HG02610 (cell line): ENCODE measurements around the gene SRXN1.

Source experiments
- ATAC-seq: cut with Tn5 transposase; IDR thresholded peaks from one replicate; pipeline ENCODE4 v1.9.1; 2021; ENCODE audit warnings: mild to moderate bottlenecking, moderate library complexity; ENCODE audit not compliant: unreplicated experiment

Gene SRXN1

DNA sequence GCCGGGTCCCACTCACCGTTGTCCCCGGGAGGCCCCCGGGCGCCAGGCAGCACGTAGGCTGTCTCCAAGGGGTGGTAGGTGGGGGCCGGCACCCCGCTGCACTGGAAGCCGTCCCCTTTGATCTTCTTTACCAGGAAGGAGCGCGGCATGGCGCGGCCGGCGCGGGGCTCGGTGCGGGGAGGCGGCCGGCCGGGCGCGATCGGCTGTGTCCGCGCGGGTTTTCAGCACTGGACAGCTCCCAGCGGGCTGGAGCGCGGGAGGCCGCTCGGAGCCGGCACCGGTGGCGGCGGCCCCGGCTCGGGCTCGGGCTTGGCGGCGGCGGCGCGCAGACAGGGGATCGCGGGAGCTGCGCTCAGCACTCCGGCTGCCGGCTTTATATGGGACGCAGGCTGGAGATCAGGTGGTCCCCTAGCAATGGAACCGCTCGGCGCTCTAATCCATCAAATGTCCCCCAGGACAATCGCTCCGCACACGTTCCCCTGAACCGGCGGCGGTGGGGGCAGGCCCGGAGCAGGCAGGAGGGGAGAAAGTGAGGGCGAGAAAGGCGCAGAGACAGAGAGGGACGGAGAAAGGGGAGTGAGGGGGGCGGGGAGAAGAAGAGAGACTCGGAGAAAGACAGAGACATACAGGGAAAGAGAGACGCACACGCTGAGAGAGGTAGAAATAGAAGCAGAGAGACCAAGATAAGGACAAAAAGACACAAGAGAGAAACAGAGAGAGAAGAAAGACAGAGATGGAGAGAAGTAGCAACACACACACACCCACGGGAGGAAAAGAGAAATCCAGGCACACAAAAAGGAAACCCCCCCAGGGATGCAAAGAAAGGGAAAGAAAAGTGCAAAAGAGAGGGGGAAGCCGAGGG is 22.7 kb upstream of the SRXN1 start, which contains the start of gene SCRT2:
Gene SCRT2, minus strand, starts transcription at position 350 of the 862 bp plus-strand sequence. Its CDS starts 201 bp downstream, at position 149.
- ATAC-seq: no peak

DNA sequence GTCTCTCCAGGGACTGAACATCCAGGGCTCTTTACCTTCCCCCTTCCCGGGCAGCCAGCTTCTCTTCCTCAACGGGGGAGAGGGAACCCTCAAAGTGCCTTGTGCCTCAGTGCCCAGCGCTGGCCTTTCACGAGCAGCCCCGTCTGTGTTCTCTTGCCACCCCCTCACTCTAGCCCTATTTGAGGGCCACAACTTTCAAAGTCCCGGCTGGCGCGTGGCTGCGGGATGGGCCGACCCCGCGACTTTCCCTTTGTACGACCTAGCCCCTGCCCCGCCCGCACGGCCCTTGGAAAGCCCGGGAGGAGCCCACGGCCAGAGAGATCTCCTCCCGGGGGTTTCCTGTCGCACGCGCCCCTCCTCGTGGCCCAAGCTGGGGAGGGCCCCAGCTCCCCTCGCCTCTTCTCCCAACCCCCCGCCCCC is 22.0 kb upstream of the SRXN1 start:
- no peak for ATAC-seq

DNA sequence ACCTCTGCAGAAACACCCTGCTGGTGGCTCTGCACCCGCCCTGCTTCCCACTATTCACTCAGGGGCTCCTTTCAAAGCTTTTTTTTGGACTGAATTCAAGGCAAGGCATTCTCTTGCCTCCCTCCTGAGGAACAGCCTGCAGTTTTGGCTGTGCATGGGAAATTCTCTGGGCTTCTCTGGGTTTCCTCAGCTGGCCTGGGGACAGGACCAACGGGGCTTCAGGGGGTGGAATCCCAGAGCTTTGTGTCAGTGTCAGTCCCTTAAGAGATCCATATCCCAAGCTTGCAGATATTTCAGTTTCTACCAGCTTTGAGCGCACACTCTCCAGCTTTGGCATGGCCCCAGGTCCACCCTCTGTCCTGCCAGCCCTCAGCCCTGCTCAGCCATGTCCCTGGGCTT is 20.6 kb upstream of the SRXN1 start:
- no peak for ATAC-seq

DNA sequence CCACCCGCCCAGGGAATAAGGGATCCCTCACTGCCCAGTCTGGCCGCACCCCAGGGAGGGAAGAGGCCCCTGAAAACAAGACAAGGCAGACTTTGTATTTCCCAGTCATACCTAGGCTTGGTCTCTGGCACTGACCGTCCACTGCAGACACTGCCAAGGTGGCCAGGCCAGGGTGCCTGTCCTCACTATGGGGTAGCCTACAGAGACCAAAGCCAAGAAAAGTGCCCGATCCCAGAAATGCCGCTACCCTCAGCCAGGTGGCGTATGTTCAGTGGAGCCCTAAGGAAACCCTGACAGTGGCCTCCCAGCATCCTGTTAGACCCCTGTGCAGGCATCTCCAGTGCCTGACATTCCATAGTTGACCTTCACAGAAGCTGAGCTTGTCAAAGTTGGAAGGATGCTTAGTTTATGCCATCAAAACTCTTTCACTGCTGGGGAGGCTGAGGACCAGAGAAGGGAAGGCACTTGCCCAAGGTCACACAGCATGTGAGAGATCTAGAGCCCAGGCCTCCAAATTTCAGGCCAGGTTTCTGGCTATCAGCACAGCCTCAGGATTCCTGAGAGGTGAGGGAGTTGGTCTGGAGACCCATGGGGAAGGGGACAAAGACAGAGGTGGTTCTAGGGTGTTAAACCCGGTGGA is 20.1 kb upstream of the SRXN1 start:
- ATAC-seq: no peak

DNA sequence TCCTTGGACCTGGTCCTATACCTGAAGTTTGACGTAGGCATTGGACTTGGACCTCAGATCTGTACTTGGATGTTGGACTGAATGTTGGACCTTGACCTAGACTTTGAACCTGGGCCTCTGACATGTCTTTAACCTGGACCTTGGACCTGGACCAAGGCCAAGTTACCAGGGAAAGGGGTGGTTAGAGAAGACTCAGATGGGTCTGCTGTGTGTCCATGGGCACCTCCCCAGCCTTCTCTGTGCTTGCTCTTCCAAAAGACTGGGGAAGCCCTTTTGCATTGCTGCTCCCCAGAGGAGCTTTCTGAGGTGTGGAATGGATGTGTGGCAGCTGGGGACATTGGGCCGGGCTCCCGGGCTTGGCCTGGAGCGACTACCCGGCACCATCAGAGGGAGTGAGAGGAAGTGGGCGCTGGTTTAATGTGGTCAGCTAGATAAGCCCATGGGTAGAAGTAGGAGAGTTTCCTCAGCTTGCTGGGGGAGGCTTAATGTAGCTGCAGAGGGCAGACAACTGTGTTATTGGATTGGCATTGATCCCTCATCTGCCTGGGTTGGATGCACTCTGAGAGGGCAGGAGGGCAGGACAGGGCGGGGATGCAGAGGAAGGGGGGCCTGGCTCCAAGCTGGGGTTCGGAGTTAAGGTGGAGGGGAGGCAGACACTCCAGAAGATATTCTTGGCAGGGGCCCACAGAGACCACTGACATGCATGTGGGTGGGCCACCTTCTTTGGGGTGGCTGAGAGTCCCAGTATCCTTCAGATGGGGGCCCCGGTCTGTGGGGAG is 18.4 kb upstream of the SRXN1 start:
- ATAC-seq: no peak

DNA sequence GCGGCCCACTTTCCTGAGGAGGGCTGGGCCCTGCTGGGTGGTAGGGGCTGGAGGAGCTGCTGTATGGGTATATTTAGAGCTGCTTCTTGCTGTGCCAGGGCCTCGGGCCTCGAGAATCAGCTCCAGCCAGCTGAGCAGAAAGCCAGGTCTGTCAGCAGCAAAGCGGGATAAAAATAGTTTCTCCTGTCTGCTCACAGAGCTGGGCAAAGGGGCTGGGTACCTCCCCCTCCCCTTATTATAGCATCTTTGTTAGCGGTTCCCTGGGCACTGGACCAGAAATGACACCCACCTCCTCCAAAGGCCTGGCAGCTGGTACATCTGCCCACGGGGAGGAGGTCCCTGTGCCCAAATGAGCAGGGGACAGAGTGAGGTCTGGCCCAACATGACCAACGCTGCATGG is 16.6 kb upstream of the SRXN1 start:
- no peak for ATAC-seq

DNA sequence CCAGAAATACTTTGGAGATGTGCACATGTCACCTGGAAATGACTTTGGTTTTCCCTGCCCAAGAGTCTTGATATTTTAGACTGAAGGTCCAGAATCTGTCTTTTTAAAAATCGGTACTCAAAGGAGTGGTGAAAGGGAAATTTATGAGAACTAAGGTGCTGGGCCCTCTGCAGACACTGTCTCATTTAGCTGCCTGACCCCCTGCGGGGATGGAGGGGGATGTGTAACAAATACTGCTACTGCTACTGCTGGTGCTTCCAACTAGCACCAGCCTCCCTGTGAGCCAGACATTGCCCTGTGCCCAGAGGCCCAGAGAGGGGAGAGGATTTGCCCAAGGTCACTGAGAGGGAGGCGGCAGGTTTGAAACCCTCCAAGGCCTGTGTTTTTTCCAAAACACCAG is 15.6 kb upstream of the SRXN1 start:
- ATAC-seq: no peak

DNA sequence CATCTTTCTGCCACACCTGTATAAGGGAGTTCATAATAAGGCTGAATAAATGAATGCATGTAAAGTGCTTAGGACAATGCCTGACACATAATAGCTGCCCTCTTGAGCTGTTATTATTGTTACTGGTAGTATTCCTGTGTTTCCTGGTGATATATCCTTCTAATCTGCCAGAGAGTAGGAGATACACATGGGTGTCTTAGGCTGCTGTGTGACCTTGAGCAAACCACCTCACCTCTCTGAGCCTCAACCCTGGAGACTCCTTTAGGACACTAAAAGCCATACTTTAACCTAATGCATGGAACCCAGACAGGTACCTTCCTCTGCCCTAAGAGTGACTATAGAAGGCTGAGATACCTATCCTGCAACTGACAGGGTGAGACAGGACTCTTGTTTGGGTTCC is 15.1 kb upstream of the SRXN1 start:
- ATAC-seq: no peak

DNA sequence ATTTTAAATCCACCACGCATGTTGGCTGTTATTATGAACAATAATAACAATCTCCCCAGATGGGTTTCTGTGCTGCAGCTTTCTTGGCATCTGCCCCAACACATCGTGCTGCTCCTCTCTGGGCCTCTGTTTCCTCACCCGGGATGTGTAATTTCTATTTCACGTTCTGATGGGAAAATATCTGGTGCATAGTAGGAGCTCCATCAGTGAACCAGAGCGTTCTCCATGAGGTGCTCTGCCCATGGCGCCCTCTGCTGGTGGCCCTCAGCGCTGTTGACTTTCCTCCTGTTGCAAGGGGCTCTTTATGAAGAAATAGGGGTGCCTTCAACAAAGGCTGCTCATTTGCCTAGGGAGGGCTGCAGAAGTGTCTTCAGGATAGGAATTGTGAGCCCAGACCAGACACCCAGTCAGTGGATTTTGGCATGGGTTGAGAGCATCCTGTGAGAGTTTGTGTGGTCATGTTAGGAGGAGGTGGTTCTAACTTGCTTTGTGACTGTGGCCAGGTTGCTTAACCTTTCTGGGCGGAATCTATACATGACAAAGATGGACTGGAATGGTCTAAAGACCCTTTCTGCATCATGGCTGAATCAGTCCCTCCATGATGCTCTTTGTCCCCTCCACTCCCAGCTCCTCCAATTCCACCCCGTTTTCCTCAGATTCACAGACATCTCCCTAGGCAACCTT is 14.5 kb upstream of the SRXN1 start:
- no peak for ATAC-seq

DNA sequence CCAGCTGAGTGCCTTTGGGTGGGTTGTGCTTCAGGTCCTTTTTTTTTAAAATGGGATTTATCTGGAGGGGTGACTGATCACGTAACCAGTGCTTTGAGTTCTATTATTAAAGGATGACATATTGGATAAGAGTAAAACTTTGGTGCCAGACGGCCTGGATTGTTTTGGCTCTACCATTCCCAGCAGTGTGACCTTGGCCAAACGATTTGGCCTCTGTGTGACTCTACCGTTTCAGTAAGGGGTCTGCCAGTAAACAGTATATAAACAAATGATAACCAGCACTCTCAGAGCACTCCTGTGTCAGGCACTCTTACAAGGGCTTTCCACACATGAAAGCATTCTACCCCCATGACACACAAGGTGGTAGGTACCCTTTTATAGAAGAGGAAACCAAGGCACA is 13.9 kb upstream of the SRXN1 start:
- no peak for ATAC-seq

DNA sequence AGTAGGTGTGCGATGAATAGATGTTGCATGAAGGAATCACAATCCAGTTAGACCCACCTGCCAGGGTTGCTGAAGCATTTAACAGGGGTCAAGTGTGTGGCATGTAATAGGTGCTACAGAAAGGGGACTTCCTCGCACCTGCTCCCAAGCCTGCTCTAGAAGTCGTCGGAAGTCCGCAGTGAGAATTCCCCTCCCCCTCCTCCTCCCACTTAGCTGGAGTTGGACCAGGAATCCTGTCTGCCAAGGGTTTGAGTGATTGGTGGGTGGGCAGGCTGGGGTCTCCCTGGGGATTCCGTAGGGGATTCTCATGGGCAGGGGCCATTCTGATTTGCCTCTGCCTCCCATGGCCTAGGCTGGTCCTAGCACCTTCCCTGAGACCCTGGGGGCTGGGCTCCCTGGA is 12.3 kb upstream of the SRXN1 start:
- no peak for ATAC-seq

DNA sequence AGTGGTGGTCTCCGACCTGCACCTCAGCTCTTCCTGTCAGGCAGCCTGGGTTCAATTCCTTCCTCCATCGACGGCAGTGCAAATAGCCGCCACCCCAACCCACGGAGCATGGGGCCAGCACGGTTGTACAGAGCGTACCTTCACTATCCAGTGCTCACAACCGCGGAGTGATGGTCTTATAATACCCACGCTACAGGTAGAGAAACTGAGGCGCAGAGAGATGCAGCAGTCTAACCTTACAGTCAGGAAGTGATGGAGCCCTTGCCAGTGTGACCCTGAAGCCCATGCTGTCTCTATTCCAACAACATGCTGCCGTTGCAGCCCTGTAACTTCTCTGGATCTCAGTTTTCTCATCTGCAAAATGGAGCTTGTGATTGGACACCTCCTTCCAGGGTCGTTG is 11.6 kb upstream of the SRXN1 start:
- ATAC-seq: no peak

DNA sequence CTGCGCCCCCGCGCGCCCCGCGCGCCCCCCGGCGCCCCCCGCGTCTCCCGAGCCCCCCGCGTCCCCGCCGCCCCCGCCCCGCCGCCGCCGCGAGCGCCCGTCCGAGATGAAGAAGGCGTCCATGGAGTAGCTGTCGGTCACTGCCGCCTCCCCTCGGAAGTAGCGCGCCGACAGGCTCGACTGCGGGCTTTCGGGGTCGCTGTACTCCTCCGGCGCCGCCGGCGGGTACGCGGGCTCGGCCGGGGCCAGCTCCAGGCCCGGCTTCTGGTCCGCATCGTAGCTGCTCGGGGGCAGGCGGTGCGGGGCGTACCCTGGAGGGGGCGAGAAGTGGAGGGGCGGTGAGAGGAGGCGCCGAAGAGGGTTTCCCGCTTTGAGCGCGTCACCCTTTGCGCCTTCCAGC is 11.2 kb upstream of the SRXN1 start:
- ATAC-seq: no peak

DNA sequence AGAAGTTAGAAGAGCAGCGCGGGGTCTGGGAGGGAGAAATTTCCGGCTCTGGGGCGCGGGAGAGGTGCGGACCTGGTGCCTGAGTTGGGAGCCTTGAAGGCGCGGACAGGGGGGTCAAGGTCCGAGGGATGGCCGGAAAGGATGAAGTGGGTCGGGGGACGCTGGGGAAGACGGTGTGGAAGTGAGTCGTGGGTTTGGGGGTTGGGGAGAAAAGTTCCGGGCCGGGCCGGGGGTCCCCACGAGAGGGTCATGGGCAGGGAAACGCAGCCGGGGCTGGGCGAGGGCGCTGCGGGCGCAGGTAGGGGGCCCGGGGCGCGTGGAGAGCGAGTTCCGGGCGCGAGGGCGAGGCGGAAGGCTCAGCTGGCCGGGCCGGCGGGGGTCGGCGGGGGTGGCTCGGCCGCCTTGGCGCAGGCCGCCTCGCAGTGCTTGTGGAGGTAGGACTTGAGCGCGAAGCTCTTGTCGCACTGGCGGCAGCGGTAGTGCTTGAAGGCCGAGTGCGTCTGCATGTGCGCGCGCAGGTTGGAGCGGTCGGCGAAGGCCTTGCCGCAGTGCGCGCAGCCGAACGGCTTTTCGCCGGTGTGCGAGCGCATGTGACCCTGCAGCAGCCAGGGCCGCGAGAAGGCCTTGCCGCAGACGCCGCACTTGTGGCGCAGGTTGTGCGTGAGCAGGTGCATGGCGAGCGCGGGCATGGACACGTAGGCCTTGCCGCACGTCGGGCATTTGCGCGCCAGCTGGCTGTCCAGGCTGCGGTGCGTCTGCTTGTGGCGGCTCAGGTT is 10.5 kb upstream of the SRXN1 start:
- no peak for ATAC-seq

DNA sequence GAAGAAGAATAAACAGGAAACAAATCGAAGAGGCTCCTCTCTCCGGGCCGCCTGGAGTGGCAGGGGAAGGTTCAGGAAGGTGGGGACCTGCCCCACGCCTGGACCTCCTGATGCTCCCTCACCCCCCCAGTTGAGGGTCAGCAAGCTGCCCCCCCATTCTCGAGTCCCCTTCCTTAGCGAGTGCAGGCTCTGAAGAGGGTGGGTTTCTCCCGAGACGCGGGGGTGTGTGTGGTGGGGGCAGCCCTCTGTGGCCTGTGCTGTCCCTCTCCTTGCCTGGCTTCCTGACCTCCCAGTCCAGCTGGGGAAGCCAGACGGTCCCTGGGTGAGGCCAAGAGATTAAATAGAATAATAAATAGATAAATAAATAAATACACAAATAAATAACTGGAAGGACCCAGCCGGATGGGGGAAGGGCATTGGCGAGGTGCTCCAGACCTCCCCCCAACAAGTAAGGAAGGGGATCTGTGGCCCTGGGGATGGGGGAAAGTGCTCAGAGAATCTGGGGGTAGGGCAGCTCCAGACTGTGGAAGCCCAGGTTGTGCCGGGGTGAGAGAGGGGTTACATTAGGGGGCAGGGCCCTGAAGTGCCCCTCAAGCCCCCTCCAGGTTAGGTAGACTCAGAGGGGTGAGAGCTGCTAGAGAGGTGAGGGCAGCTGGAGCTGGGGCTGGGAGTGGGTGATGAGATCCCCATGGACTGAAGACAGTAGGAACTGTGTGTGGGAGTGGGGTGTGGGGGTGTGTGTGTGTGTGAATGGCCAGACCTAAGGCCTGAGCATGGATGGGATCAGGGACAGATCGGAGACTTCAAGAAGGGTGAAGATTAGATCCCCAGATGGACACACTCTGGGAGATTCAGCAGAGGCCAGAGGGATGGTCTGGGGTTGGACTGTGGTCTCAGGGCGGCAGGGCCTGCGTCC is 9.5 kb upstream of the SRXN1 start:
- ATAC-seq: no peak

DNA sequence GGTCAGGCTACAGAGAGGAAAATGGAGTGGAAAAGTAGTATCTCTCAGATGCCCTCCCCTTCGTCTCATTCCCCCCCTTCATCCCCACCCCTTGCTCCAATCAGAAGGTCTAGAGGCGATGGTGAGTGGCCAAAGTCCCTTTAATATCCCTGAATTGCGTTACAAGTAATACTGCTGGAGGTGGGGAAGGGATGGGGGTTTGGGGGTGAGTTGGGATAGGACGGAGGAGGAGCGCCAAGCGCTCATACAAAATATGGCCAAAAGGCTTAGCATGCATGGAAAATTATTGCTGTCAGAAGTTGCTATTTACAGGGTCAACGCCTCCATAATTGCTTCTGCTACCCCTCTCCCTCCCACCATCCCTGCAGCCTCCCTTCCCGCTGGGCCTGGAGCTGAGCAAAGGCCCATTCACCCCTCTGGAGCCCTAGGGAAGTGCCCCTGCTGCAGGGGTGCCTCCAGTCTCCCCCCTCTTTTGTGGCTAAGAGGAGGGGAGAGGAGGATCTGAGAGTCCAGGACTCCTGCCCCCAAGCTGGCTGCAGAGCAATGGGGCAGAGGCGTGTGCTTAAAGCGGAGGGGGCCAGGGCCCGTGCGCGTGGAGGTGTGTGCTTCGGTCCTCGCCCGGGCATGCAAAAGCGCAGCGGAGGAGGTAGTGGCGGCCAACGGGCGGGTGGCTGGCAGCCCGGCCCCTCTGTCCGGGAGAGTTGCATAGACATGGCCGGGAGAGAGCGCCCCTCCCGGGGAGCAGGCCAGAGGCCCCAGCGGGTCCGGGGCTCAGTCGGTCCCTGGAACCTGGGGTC is 8.7 kb upstream of the SRXN1 start:
- ATAC-seq: no peak

DNA sequence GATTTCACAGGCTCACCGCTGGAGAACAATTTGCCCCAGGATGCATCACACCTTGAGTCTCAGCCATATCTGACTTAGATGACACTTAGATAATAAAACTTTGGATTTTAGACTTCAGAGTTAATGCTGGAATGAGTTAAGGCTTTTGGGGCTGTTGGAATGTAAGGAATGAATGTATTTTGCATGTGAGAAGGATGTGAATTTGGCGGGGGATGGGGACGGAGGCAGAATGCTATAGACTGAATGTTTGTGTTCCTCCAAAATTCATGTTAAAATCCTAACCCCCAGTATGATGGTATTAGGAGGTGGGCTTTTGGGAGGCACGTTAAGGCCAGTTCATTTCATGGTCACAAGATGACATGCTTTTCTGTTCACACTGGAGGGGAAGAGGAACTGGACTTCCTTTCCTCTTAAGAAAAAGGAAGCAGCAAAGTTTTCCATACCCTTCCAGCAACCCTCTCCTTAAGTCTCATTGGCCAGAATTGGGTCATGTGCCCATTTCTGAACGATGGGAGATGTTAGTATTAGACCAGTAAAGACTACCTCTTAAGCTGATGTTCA is 5.8 kb upstream of the SRXN1 start:
- no peak for ATAC-seq

DNA sequence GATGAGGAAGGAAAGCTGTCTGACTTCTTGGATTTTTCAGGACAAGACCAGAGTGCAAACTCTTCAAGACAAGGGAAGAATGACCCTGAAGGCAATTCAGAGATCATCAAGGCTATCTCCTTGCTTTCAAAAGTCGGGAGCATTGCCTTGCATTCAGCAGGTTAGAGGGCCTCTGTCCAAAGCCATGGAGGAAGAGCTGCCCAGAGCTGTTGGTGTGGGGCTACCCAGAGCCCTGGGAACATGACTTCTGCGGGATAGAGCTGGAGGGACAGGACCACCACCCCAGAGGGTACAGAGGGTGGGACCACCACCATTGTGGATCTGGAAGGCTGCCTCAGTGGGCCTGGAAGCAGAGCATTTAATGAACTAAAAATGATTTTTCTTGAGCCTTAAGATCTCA is 5.2 kb upstream of the SRXN1 start:
- no peak for ATAC-seq
